ENCODE data around the gene RETN. TPM values are rescaled to one million over a fixed set of nuclear protein-coding genes. Genes with fewer than 3 reads are reported as not detected.

Gene RETN
- total and polyA plus RNA-seq, 2 of the 8 experiments (the other 6 are each of a cell fraction or from before 2014, with no cell fraction given): not detected

GRCh38 chr19:7662657-7663056 lies 6.2 kb upstream of the RETN start (continued):
- TF ChIP-seq ATF2 (IDR thresholded peaks at IDR 0.05; ENCODE audit: low read length): no peak
- TF ChIP-seq SAP30 (IDR thresholded peaks at IDR 0.05; ENCODE audit: insufficient read depth, insufficient replicate concordance, low read length): no peak
- no peak for TF ChIP-seq SRF (IDR thresholded peaks at IDR 0.05; ENCODE audit: low read depth, low read length)
- no peak for TF ChIP-seq JUN (IDR thresholded peaks at IDR 0.05; ENCODE audit: low read depth, low read length)
- no peak for TF ChIP-seq BCL11A (IDR thresholded peaks at IDR 0.05; ENCODE audit: low read depth in 2 of 2, low read length in 2 of 2)
- no peak for TF ChIP-seq CTCF (IDR thresholded peaks at IDR 0.05; ENCODE audit: control extremely low read depth in 1 of 3, insufficient read depth in 1 of 3, low read depth in 1 of 3, low read length in 3 of 3)

Data from H1 (cell line).